ENCODE results near the gene LAMA3.

- TF ChIP-seq CTCF (IDR thresholded peaks at IDR 0.05) = no peak
- TF ChIP-seq MAX (IDR thresholded peaks at IDR 0.05; ENCODE audit: low read depth) = no peak
- TF ChIP-seq EZH2phosphoT487 (IDR thresholded peaks at IDR 0.05; ENCODE audit: borderline replicate concordance, low read depth) = no peak
- no peak for TF ChIP-seq USF1 (IDR thresholded peaks at IDR 0.05; ENCODE audit: borderline replicate concordance, low read depth)
- TF ChIP-seq POLR2AphosphoS5 (IDR thresholded peaks at IDR 0.05; ENCODE audit: low read depth, low read length) = no peak
- TF ChIP-seq TEAD4 (IDR thresholded peaks at IDR 0.05; ENCODE audit: borderline replicate concordance, insufficient read depth) = no peak
- no peak for TF ChIP-seq RAD21 (IDR thresholded peaks at IDR 0.05; ENCODE audit: low read length)
Observed at GRCh38 chr18:23887493-23887892, 198.2 kb downstream of the LAMA3 start.

Data from SK-N-SH (cell line).